ENCODE results near the gene EXOC3L4. TPM values are rescaled to one million over a fixed set of nuclear protein-coding genes. Genes with fewer than 3 reads are reported as not detected.

The EXOC3L4 gene
- total RNA-seq, 1 donor from 2014 or later, result 0.17 TPM

DNA sequence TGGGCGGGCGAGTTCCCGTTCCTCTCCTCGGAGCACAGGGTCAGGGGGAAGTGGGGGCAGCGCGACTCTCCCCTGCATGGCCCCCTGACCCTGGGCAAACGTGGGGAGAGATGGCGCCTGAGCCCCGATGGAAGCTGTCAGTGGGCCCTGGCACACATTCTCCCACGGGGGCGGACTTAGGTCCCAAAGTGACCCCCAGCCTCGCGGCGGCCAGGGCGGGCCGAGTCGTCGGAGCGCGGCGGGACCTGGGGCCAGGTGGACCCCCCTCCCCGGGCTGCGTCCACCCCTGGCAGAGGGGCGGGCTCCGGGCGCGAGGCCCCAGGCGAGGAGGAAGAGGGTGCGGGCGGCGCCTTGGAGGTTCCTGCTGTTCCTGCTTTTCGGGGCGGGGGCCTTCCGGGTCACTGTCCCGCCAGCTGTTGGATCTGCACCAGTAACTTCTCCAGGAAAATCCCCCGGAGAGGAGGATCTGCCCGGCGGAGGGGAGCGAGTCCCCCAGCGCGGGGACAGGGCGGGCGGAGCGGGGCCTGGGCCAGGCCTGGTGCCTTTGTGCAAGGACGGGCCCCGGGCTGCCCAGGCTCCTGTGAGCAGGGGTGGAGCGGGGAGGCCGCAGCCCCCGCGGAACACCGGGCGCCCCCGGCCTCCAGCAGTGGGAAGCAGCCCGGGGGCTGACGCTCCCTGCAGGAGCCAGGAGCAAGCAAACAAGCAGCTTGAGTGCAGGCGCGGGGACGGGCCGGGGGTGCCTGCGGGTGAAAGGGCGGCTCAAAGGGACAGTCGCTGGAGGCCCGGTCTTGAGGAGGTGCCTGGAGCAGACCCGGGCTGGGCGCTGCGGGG is 44.0 kb downstream of the EXOC3L4 start:
- H3K4me3 ChIP-seq (ENCODE audit: low read depth, low read length), result no peak overlapping the region
- no peak for DNase-seq (ENCODE audit: low read depth)
- TF ChIP-seq, protein P1, sequence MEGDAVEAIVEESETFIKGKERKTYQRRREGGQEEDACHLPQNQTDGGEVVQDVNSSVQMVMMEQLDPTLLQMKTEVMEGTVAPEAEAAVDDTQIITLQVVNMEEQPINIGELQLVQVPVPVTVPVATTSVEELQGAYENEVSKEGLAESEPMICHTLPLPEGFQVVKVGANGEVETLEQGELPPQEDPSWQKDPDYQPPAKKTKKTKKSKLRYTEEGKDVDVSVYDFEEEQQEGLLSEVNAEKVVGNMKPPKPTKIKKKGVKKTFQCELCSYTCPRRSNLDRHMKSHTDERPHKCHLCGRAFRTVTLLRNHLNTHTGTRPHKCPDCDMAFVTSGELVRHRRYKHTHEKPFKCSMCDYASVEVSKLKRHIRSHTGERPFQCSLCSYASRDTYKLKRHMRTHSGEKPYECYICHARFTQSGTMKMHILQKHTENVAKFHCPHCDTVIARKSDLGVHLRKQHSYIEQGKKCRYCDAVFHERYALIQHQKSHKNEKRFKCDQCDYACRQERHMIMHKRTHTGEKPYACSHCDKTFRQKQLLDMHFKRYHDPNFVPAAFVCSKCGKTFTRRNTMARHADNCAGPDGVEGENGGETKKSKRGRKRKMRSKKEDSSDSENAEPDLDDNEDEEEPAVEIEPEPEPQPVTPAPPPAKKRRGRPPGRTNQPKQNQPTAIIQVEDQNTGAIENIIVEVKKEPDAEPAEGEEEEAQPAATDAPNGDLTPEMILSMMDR (conservative IDR thresholded peaks at IDR 0.05; ENCODE audit: low read depth, low read length), result no peak

DNA sequence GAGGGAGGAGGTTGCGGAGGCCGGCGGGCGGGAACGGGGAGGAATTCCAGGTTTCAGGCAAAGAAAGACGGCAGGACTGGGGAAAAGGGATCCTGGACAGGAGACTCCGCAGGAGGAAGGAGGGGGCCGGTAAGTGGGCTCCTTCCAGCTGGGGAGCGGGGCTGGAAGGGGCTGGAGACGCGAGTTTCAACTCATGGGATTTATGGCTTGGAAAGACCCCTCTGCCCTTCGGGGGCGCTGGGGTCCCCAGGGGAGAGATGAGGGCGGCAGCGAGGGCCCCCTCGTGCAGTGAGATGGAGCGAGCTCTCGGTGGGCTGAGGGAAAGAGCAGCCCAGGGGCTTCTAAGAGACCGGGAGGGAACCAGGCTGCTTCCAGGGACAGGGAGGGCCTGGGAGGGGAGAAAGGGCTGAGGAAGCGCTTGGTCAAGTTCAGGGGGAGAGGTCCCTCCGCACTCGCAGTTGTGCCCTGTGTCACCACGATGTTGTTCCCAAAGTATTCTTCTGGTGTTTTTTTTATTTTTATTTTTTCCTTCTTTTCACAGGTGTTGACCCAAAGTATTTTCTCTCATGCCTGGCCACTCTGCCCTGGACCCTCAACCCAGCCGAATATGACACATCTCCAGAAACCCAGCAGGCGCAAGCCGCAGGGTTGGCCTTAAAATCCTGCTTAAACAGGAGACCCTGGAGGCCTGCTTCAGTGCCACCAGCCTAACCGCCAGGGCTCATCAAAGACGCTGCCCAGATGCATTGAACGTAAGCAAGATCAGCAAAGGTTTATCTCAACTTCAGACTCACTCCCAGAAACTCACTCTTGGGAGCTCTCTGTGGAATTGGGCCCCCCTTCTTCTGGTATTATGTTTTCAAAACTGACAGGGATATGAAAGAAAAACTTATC is 44.9 kb downstream of the EXOC3L4 start:
- no peak for DNase-seq (ENCODE audit: low read depth)
- H3K4me3 ChIP-seq (ENCODE audit: low read depth, low read length), result no peak overlapping the region
- TF ChIP-seq, protein P1 (conservative IDR thresholded peaks at IDR 0.05; ENCODE audit: low read depth, low read length), result no peak

DNA sequence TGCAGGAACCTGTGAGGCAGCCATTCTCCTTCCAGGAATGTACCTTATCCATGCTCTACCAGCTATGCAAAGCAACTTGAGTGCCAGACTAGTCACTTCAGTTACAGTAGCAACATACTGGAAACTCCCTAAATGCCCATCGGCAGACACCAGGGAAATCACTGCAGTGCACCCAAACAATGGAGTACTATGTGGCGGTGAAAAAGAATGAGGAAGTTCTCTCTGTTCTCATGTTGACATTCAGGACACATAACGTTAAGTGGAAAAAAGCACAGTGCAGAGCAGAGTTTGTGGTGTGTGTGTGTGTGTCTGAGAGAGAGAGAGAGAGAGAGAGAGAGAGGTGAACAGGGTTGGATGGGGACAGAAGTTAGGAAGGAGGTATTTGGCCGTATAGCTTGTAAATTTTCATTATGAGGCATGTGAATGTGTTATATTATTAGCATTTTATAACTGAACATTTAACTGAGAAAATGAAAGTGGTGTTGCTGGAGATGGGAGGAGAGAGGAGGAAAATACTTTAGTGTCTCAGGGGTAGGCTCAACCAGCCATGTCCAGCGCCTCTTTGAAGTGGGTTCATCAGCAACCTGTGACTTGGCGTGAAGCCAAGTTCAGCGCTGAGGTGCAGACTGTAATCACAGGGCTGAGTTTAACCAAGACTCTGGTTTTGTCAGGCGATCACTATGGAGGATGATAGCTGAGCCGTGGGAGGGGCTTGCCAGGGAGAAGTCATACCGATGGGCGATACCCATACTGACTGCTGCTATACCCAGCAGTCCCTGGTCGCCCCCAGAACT is 46.0 kb downstream of the EXOC3L4 start:
- H3K4me3 ChIP-seq (ENCODE audit: low read depth, low read length), result no peak overlapping the region
- DNase-seq (ENCODE audit: low read depth), result peak; percentile 92
- TF ChIP-seq, protein P1 (conservative IDR thresholded peaks at IDR 0.05; ENCODE audit: low read depth, low read length), result no peak

DNA sequence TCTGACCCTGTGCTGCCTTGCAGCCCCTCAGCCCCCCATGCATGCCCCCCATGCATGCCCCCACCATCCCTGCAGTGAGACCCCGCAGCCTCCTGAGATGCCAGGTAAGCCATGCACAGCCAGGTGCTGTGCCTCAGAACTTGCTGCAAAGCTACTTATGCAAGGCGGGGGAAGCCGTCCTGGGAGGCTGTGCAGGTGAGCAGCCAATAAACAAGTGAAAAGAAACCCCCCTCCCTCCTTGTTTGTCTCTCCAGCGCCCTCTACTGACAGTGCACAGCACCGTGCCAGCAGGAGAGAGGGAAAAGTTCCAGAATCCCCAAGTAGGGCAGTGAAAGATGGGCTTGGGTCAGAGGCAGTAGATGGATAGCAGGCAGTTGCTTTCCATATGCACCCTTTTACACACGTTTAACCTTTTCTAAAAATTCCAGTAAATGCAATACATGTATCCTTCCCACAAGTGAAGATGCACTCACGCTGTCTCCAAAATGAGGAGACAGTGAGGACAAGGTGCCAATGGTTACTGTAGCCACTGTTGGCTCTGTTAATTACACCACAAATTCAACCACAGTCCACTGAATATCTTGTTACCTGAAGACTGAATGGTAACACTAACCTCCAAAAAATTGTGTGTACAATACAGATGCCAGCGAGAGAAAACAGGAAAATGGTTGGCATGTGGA is 46.7 kb downstream of the EXOC3L4 start:
- TF ChIP-seq, protein P1 (conservative IDR thresholded peaks at IDR 0.05; ENCODE audit: low read depth, low read length), result peak; percentile 90
- no peak overlapping the region for H3K4me3 ChIP-seq (ENCODE audit: low read depth, low read length)
- DNase-seq (ENCODE audit: low read depth), result no peak

DNA sequence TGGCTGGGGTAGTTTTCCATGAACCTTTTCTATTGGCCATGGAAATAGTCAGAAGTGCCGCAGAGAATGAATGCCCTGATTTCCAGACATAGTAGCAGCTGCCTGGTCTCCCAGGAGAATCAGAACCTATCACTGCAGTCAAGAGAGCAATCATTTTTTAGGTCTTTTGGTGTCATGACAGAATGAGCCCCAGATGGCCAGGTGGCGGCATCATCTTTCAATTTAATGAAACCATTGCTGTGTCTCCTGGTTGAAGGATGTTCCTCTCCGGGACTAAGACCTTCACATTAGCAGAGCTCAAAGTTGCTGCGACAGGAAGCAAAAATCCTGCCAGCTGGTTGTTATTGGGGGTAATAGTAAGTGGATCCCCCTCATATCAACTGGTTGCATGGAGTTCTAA is 47.5 kb downstream of the EXOC3L4 start:
- DNase-seq (ENCODE audit: low read depth), result no peak
- H3K4me3 ChIP-seq (ENCODE audit: low read depth, low read length), result no peak overlapping the region
- TF ChIP-seq, protein P1 (conservative IDR thresholded peaks at IDR 0.05; ENCODE audit: low read depth, low read length), result no peak

DNA sequence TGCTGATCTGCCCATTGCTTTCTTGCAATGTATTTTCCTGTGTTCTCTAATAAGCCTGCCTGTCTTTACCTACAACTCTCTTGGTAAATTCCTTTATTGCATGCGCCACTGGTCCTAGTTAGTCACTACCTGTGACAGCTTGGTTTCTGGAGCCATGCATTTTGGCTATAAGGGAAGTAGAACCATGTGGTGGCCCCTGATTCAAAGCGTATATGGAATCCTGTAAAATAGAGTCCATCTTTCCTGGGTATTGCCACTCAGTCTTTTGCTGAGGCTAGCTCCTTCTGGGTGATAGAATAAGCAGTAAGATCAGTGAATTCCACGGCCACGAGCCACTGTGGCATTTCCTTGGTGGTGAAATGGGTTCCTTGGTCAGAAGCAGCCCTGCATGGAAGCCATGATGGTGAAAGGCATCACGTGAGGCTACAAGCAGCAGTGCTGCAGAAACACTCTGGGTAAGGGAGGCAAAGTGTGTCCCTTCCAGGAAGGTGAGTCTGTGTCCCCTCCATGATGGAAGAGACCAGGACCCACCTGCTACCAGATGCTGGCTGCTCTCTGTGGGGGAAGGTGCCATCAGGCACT is 48.3 kb downstream of the EXOC3L4 start:
- TF ChIP-seq, protein P1 (conservative IDR thresholded peaks at IDR 0.05; ENCODE audit: low read depth, low read length), result no peak
- no peak for DNase-seq (ENCODE audit: low read depth)
- H3K4me3 ChIP-seq (ENCODE audit: low read depth, low read length), result no peak overlapping the region
